Stimulated activated CD4-positive, alpha-beta T cell treated with anti-CD3 and anti-CD28 coated beads, Interleukin-15, amount 100 ng/mL, for 24 hours (primary cell): ENCODE results near the gene CAMKMT.

Experiments
- DNase-seq: peaks from one replicate; pipeline ENCODE4 v3.0.0-alpha.2; 2020

Gene CAMKMT

GRCh38 chr2:44751754-44752479, 390.2 kb downstream of the CAMKMT start:
- DNase-seq: no peak

GRCh38 chr2:44752761-44753160, 391.0 kb downstream of the CAMKMT start:
- DNase-seq: no peak

- no peak for DNase-seq
Observed at GRCh38 chr2:44753552-44754285, 392.0 kb downstream of the CAMKMT start.

- no peak for DNase-seq
Observed at GRCh38 chr2:44758591-44758990, 396.8 kb downstream of the CAMKMT start.

- no peak for DNase-seq
Observed at GRCh38 chr2:44759823-44760222, 398.1 kb downstream of the CAMKMT start.

- no peak for DNase-seq
Observed at GRCh38 chr2:44763275-44763782, 401.6 kb downstream of the CAMKMT start.

- no peak for DNase-seq
Observed at GRCh38 chr2:44766220-44766619, 404.5 kb downstream of the CAMKMT start.

- no peak for DNase-seq
Observed at GRCh38 chr2:44766777-44767176, 405.0 kb downstream of the CAMKMT start.

GRCh38 chr2:44767691-44768090, 405.9 kb downstream of the CAMKMT start:
- no peak for DNase-seq

- no peak for DNase-seq
Observed at GRCh38 chr2:44768438-44769236, 406.9 kb downstream of the CAMKMT start.

GRCh38 chr2:44769349-44770011, 407.7 kb downstream of the CAMKMT start:
- DNase-seq: no peak

GRCh38 chr2:44770221-44771195, 408.8 kb downstream of the CAMKMT start:
- DNase-seq: no peak

- DNase-seq: no peak
Observed at GRCh38 chr2:44771522-44771921, 409.8 kb downstream of the CAMKMT start.

- DNase-seq: no peak
Observed at GRCh38 chr2:44772131-44772530, 410.4 kb downstream of the CAMKMT start.

- DNase-seq: no peak
Observed at GRCh38 chr2:44772669-44773378, 411.1 kb downstream of the CAMKMT start.

GRCh38 chr2:44774826-44775492, 413.2 kb downstream of the CAMKMT start:
- DNase-seq: no peak

GRCh38 chr2:44777036-44777435, 415.3 kb downstream of the CAMKMT start:
- no peak for DNase-seq

GRCh38 chr2:44777537-44777936, 415.8 kb downstream of the CAMKMT start:
- DNase-seq: no peak

- DNase-seq: no peak
Observed at GRCh38 chr2:44778221-44778654, 416.5 kb downstream of the CAMKMT start.
